Right atrium auricular region (tissue), 2 donors: Measurements from ENCODE around the gene EGFL6. TPM values are rescaled to one million over a fixed set of nuclear protein-coding genes. Genes with fewer than 3 reads are reported as not detected.
"Not testable (repeated sequence)": the region's sequence is repeated elsewhere in the genome, so short reads cannot be mapped to it uniquely, and the experiment has no call there.

Experiments
- DNase-seq: peaks from one replicate; pipeline ENCODE4 v3.0.0-alpha.2; 2019; ENCODE audit warnings: low spot score
- H3K27ac ChIP-seq, 2 donors: fragments of 200-600 bp; sonication (generic); 1 replicate in 1 of 2; 2 replicates in 1 of 2; pipeline ENCODE4 v1.5.1; 2016 to 2019
- H3K27me3 ChIP-seq, 2 donors: fragments of 200-600 bp; sonication (generic); one replicate each; pipeline versions ENCODE4 v1.5.1 to v1.6.0; 2017 to 2019
- H3K36me3 ChIP-seq: fragments of 200-600 bp; sonication (generic); one replicate; pipeline ENCODE4 v1.5.1; 2016
- H3K4me1 ChIP-seq, 2 donors: fragments of 200-600 bp; sonication (generic); one replicate each; pipeline versions ENCODE4 v1.5.1 to v1.6.0; 2017 to 2019
- H3K4me3 ChIP-seq, 2 donors: fragments of 200-600 bp; sonication (generic); 1 replicate in 1 of 2; 2 replicates in 1 of 2; pipeline ENCODE4 v1.5.1; 2017 to 2019; ENCODE audit warnings: mild to moderate bottlenecking in 1 of 2, moderate library complexity in 1 of 2
- H3K9me3 ChIP-seq, 2 donors: fragments of 200-600 bp; sonication (generic); one replicate each; pipeline ENCODE4 v1.5.1; 2019
- total RNA-seq, 2 donors: library from RNA; depleted of rRNA; stranded (reverse); fragments of >200 nt; gene quantifications; one replicate each; pipeline ENCODE4 v1.1.0, GENCODE V29; 2016
- TF ChIP-seq, protein P1 (sequence below), 2 donors: fragments of 200-600 bp; sonication (generic); IDR thresholded peaks; one replicate each; pipeline ENCODE4 v1.5.1; 2019; ENCODE audit warnings: antibody characterized with exemption in 2 of 2

EGFL6 gene
- total RNA-seq, 2 donors from 2014 or later: not detected

GRCh38 chrX:13614154-13614553, 44.8 kb downstream of the EGFL6 start:
- TF ChIP-seq, protein P1, sequence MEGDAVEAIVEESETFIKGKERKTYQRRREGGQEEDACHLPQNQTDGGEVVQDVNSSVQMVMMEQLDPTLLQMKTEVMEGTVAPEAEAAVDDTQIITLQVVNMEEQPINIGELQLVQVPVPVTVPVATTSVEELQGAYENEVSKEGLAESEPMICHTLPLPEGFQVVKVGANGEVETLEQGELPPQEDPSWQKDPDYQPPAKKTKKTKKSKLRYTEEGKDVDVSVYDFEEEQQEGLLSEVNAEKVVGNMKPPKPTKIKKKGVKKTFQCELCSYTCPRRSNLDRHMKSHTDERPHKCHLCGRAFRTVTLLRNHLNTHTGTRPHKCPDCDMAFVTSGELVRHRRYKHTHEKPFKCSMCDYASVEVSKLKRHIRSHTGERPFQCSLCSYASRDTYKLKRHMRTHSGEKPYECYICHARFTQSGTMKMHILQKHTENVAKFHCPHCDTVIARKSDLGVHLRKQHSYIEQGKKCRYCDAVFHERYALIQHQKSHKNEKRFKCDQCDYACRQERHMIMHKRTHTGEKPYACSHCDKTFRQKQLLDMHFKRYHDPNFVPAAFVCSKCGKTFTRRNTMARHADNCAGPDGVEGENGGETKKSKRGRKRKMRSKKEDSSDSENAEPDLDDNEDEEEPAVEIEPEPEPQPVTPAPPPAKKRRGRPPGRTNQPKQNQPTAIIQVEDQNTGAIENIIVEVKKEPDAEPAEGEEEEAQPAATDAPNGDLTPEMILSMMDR (IDR thresholded peaks at IDR 0.05): no peak
- Histone ChIP-seq H3K4me3 (no peak overlapping the region), H3K36me3 (no peaks in the 10 kb centered on the region), H3K27ac (no peak overlapping the region), H3K4me1 (no peaks in the 10 kb centered on the region), H3K9me3 (no peaks in the 10 kb centered on the region), H3K27me3 (no peaks in the 10 kb centered on the region)
- no peak for DNase-seq

DNA sequence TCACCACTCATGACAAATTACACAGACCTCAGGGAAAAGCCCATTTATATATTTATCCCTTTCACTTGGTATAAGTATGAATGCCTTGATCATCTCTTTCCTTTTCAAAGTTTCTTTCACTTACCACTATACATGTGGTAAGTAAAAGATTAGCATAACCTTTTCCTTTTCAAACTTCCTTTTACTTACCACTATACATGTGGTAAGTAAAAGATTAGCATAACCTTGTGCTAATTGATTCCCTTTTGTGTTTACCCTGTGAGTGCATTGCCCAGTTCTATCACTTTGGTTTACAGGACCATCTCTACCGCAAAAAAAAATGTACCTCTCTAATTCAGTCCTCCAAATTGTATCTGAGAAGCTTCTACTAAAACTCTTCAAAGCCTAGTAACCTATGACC, 50.8 kb downstream of the EGFL6 start:
- H3K9me3 ChIP-seq: peaks cover 0 to 3% of the 10 kb centered on the region in 2 donors
- H3K4me3 ChIP-seq: no peak overlapping the region
- H3K4me1 ChIP-seq: no peaks in the 10 kb centered on the region
- H3K36me3 ChIP-seq: no peaks in the 10 kb centered on the region
- H3K27me3 ChIP-seq: peaks cover 0 to 4% of the 10 kb centered on the region in 2 donors
- DNase-seq: no peak
- TF ChIP-seq, protein P1 (IDR thresholded peaks at IDR 0.05): no peak
- H3K27ac ChIP-seq: no peak overlapping the region

GRCh38 chrX:13622401-13622964, 53.1 kb downstream of the EGFL6 start:
- Histone ChIP-seq H3K4me3 (no peak overlapping the region), H3K4me1 (no peaks in the 10 kb centered on the region), H3K27me3 (peaks cover 0 to 4% of the 10 kb centered on the region in 2 donors), H3K36me3 (no peaks in the 10 kb centered on the region), H3K9me3 (peaks cover 0 to 3% of the 10 kb centered on the region in 2 donors), H3K27ac (no peak overlapping the region)
- no peak for DNase-seq
- TF ChIP-seq, protein P1 (IDR thresholded peaks at IDR 0.05): no peak

DNA sequence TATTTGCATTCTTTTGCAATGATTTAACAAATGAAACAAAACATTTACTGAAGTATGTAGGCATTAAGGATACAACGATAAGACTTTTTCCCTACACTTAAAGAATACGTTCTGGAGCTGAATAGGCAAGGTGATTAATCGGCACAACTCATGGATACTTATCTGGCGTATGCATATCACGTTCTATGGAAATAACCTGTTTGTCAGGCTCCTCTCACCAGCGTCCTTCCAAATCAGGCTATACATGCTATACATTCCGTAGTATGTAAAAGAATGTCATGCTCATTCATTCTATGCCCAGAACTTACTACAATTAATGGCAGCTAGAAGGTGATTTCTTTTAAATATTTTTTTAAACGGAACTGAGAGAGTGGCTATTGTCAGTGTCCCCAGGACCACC, 57.9 kb downstream of the EGFL6 start:
- H3K27ac ChIP-seq: no peak overlapping the region
- TF ChIP-seq, protein P1 (IDR thresholded peaks at IDR 0.05): no peak
- no peak overlapping the region for H3K4me3 ChIP-seq
- no peaks in the 10 kb centered on the region for H3K4me1 ChIP-seq
- no peaks in the 10 kb centered on the region for H3K36me3 ChIP-seq
- H3K27me3 ChIP-seq: peaks cover 0 to 4% of the 10 kb centered on the region in 2 donors
- DNase-seq: no peak
- H3K9me3 ChIP-seq: peaks cover 4 to 16% of the 10 kb centered on the region in 2 donors

GRCh38 chrX:13637224-13637623, 67.8 kb downstream of the EGFL6 start:
- not testable (repeated sequence) for H3K36me3 ChIP-seq, DNase-seq, H3K27me3 ChIP-seq, H3K4me1 ChIP-seq, H3K27ac ChIP-seq, H3K4me3 ChIP-seq
- peaks cover 6 to 18% of the 10 kb centered on the region in 2 donors for H3K9me3 ChIP-seq

- Histone ChIP-seq H3K9me3 (peaks cover 6 to 18% of the 10 kb centered on the region in 2 donors), H3K27me3 (no peaks in the 10 kb centered on the region), H3K4me3 (no peak overlapping the region), H3K36me3 (no peaks in the 10 kb centered on the region), H3K4me1 (no peaks in the 10 kb centered on the region), H3K27ac (no peak overlapping the region)
- no peak for DNase-seq
- TF ChIP-seq, protein P1 (IDR thresholded peaks at IDR 0.05): no peak
Observed at GRCh38 chrX:13638021-13638420, 68.6 kb downstream of the EGFL6 start.
